Neural progenitor cell (in vitro differentiated cells): ENCODE data around the gene MAN2A1.

Experiments used
- CTCF ChIP-seq: fragments of 200-600 bp; sonication (generic); IDR thresholded peaks from 2 replicates; pipeline ENCODE4 v1.5.1; 2017; ENCODE audit warnings: antibody characterized with exemption, mild to moderate bottlenecking
- EZH2 ChIP-seq: fragments of 200-600 bp; sonication (generic); IDR thresholded peaks from 2 replicates; pipeline ENCODE4 v1.6.1; 2017; ENCODE audit warnings: antibody characterized with exemption, mild to moderate bottlenecking, moderate library complexity
- EZH2phosphoT487 ChIP-seq: fragments of 200-600 bp; sonication (generic); IDR thresholded peaks from 2 replicates; pipeline ENCODE4 v1.6.1; 2017; ENCODE audit warnings: antibody characterized with exemption

- TF ChIP-seq CTCF (no peak), EZH2 (no peak), EZH2phosphoT487 (no peak)
These were observed 36.0 kb upstream of the MAN2A1 start for GRCh38 chr5:109653561-109654239.
